ENCODE results near the gene ENPP1.

DNA sequence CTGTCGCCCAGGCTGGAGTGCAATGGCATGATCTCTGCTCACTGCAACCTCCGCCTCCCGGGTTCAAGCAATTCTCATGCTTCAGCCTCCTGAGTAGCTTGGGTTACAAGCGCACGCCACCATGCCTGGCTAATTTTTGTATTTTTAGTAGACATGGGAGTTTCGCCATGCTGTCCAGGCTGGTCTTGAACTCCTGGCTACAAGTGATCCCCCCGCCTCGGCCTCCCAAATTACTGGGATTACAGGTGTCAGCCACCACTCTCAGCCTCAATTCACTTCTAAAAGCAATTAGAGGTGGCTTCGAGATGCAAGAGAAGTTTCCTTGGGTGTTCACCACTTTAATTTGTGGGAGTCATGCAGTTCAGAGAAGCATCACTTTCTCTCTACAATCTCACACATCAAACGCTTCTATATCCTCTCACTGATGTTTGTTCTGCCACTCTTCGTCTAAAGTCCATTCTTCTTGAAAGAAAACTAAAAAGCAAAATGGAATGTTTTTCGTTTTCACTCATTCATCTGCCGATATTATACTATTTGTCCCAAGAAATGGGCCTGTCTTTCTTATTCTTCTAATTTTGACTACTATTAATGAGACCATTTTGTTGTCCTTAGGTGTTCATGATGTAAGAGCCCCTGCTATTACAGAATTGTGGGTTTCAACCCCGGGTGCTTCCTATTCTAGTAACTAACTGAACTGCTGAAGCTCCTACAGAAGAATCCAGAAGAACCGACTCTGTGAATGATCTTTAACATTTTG, 38.3 kb upstream of the ENPP1 start:
- TF ChIP-seq EZH2 (IDR thresholded peaks at IDR 0.05) (no peak), POLR2AphosphoS5 (IDR thresholded peaks at IDR 0.05; ENCODE audit: borderline replicate concordance, low read depth, low read length) (no peak)
